ENCODE measurements around the gene SIN3B.

Gene SIN3B

GRCh38 chr19:16820056-16820455, 9.1 kb upstream of the SIN3B start:
- Histone ChIP-seq H4K20me1 (ENCODE audit: low read depth, low read length) (no peaks in the 10 kb centered on the region), H3K9me3 (ENCODE audit: insufficient read depth, low read length) (no peaks in the 10 kb centered on the region), H3K9me2 (replicated peaks; ENCODE audit: insufficient read depth, low read length) (no peaks in the 10 kb centered on the region), H3F3A (ENCODE audit: insufficient read depth) (no peaks in the 10 kb centered on the region), H3K27ac (ENCODE audit: low read depth, low read length) (no peak overlapping the region), H3K36me3 (ENCODE audit: low read length) (no peaks in the 10 kb centered on the region), H3K9ac (ENCODE audit: low read length) (no peak overlapping the region), H2AFZ (ENCODE audit: low read depth, low read length, severe bottlenecking) (no peak overlapping the region), H3K27me3 (ENCODE audit: low read length) (no peaks in the 10 kb centered on the region), H3K79me2 (ENCODE audit: insufficient read depth, low read length) (no peaks in the 10 kb centered on the region), H3K4me2 (ENCODE audit: low read depth, low read length, poor library complexity, severe bottlenecking) (no peak overlapping the region), H3K4me3 (ENCODE audit: insufficient read depth, low read length, poor library complexity, severe bottlenecking) (no peak overlapping the region)
- TF ChIP-seq CTCF (IDR thresholded peaks at IDR 0.05; ENCODE audit: insufficient read depth, low read length, poor library complexity, severe bottlenecking): no peak
- no peak for TF ChIP-seq EZH2phosphoT487 (conservative IDR thresholded peaks at IDR 0.05; ENCODE audit: low read length)

- H3K4me2 ChIP-seq (ENCODE audit: low read depth, low read length, poor library complexity, severe bottlenecking): no peak overlapping the region
- H2AFZ ChIP-seq (ENCODE audit: low read depth, low read length, severe bottlenecking): no peak overlapping the region
- no peaks in the 10 kb centered on the region for H4K20me1 ChIP-seq (ENCODE audit: low read depth, low read length)
- TF ChIP-seq EZH2phosphoT487 (conservative IDR thresholded peaks at IDR 0.05; ENCODE audit: low read length) (no peak), CTCF (IDR thresholded peaks at IDR 0.05; ENCODE audit: insufficient read depth, low read length, poor library complexity, severe bottlenecking) (no peak)
- H3K9me3 ChIP-seq (ENCODE audit: insufficient read depth, low read length): no peaks in the 10 kb centered on the region
- H3K27ac ChIP-seq (ENCODE audit: low read depth, low read length): no peak overlapping the region
- H3K9me2 ChIP-seq (replicated peaks; ENCODE audit: insufficient read depth, low read length): no peaks in the 10 kb centered on the region
- H3F3A ChIP-seq (ENCODE audit: insufficient read depth): no peaks in the 10 kb centered on the region
- H3K9ac ChIP-seq (ENCODE audit: low read length): no peak overlapping the region
- no peaks in the 10 kb centered on the region for H3K79me2 ChIP-seq (ENCODE audit: insufficient read depth, low read length)
- no peaks in the 10 kb centered on the region for H3K36me3 ChIP-seq (ENCODE audit: low read length)
- H3K4me3 ChIP-seq (ENCODE audit: insufficient read depth, low read length, poor library complexity, severe bottlenecking): no peak overlapping the region
- H3K27me3 ChIP-seq (ENCODE audit: low read length): no peaks in the 10 kb centered on the region
Measured at GRCh38 chr19:16821081-16821480, 8.1 kb upstream of the SIN3B start.

- H3K4me2 ChIP-seq (ENCODE audit: low read depth, low read length, poor library complexity, severe bottlenecking): no peak overlapping the region
Measured at GRCh38 chr19:16822648-16823047, 6.5 kb upstream of the SIN3B start.

More at GRCh38 chr19:16822648-16823047, 6.5 kb upstream of the SIN3B start:
- no peaks in the 10 kb centered on the region for H3K36me3 ChIP-seq (ENCODE audit: low read length)
- H3K27ac ChIP-seq (ENCODE audit: low read depth, low read length): no peak overlapping the region
- H4K20me1 ChIP-seq (ENCODE audit: low read depth, low read length): no peaks in the 10 kb centered on the region
- no peak overlapping the region for H3K9ac ChIP-seq (ENCODE audit: low read length)
- no peaks in the 10 kb centered on the region for H3K9me2 ChIP-seq (replicated peaks; ENCODE audit: insufficient read depth, low read length)
- no peaks in the 10 kb centered on the region for H3K27me3 ChIP-seq (ENCODE audit: low read length)
- TF ChIP-seq CTCF (IDR thresholded peaks at IDR 0.05; ENCODE audit: insufficient read depth, low read length, poor library complexity, severe bottlenecking) (no peak), EZH2phosphoT487 (conservative IDR thresholded peaks at IDR 0.05; ENCODE audit: low read length) (no peak)
- H3K4me3 ChIP-seq (ENCODE audit: insufficient read depth, low read length, poor library complexity, severe bottlenecking): no peak overlapping the region
- H2AFZ ChIP-seq (ENCODE audit: low read depth, low read length, severe bottlenecking): no peak overlapping the region
- H3K79me2 ChIP-seq (ENCODE audit: insufficient read depth, low read length): no peaks in the 10 kb centered on the region
- H3F3A ChIP-seq (ENCODE audit: insufficient read depth): no peaks in the 10 kb centered on the region
- no peaks in the 10 kb centered on the region for H3K9me3 ChIP-seq (ENCODE audit: insufficient read depth, low read length)

Data from SU-DHL-6 (cell line).